ENCODE data around the gene HOXC9. TPM values are rescaled to one million over a fixed set of nuclear protein-coding genes. Genes with fewer than 3 reads are reported as not detected.

Gene HOXC9
- total and polyA plus RNA-seq, 2 of the 4 experiments (the other 2 are of a cell fraction): 0.26 TPM; not detected in 1

DNA sequence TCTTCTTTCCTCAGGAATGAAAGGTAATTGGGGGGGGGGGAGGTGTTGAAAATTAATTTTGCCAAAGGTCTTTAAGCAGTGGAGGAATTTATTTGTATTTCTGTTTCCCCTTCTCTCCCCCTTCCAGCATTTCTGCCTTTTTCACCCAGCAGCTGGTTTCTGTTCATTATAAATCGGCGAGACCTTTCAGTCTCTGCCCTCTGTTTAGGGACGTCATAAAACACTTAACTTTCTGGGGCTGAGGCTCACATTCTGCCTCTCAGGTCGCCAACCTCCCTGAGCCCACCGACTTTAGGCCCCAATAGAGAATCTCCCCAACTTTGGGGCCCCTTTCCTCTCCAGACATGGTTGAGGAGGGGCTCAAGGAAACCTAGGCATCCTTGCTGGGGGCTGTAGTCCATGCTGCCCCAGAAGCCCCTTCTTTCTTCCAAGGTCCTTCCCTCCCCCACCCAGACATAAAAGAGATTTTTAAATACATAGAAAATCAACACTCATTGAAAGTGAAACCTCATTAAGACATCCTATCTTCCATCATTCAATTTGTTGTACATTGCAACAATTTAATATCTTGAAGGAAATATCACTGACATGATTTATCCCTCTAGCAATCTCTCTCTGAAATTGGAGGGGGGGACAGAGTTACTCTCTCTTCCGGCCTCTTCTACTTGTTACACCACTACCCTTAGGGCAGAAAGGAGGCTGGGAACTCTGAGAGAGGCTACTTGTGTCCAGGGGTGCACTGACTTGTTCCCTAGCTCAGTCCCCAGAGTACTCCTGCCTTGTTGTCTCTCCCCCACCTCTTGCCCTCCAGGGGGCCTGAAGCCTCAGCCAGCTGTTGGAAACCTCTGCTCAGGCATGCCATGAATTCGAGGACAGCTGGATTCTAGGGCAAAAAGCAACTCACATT, 25.8 kb downstream of the HOXC9 start (continued):
- TF ChIP-seq MAFK (IDR thresholded peaks at IDR 0.05; ENCODE audit: low read depth, low read length): no peak

DNA sequence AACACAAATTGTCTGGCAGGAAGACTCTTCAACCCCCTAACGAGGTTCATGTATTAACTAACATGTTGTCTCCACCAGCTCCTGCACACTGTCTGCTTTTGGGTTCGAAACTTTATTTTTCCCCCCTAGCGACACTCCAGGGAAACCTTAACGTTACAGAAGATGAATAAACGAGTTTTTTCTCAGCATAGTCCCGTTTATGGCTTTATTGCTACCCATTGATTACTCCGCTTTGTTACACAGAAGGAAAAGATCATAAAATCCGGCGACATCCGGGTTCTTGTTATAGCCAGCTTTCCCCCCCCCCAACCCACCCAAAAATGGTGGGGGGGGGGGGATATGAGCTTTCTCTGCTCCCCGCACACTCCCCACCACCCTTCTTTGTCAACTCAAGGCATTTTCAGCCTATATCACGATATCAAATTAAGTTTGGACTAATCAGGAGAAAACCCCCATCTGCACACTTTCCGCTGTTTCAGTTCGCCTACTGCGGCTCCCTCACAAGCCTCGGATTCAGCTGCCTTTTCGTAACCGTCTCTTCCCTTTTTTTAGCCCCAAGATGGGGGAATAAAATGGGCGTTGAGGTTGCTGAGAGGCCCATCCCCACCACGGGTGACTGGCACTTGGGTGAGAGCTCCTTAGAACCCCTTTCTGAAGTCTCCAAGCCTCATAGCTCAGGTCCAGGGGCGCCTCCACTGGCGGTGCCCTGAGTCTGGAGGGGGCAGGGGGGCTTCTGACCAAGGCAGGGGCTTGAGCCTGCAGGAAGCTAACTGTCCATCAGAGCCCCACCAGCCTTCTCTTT, 26.9 kb downstream of the HOXC9 start:
- Histone ChIP-seq H4K91ac (ENCODE audit: insufficient read depth, low read depth, low read length) (no peak overlapping the region), H2BK5ac (ENCODE audit: low read depth, low read length, poor library complexity, severe bottlenecking) (no peak overlapping the region), H3K4ac (ENCODE audit: low read depth, low read length) (no peak overlapping the region), H3K14ac (replicated peaks; ENCODE audit: low read depth, low read length) (no peak overlapping the region), H4K20me1 (ENCODE audit: insufficient read depth, low read length) (no peaks in the 10 kb centered on the region), H3K4me1 (ENCODE audit: control insufficient read depth, insufficient read depth, low read length) (no peaks in the 10 kb centered on the region), H3K79me1 (ENCODE audit: low read depth in 1 of 2, low read length in 2 of 2) (no peaks in the 10 kb centered on the region), H4K5ac (ENCODE audit: low read depth, low read length) (no peak overlapping the region), H3K9me1 (ENCODE audit: insufficient read depth, low read length) (no peaks in the 10 kb centered on the region), H2BK15ac (ENCODE audit: low read depth, low read length) (no peak overlapping the region), H4K8ac (ENCODE audit: low read depth in 2 of 2, low read length in 2 of 2) (no peak overlapping the region), H3K9me3 (ENCODE audit: control insufficient read depth, insufficient read depth, low read length) (no peaks in the 10 kb centered on the region), H3K4me3 (ENCODE audit: insufficient read depth, low read depth, low read length) (no peak overlapping the region), H3K23ac (ENCODE audit: low read depth, low read length) (no peak overlapping the region), H2AK9ac (replicated peaks; ENCODE audit: low read depth, low read length, poor library complexity) (no peak overlapping the region), H2AFZ (replicated peaks; ENCODE audit: low read length, poor library complexity) (peak overlapping the region; percentile 38), H3K18ac (ENCODE audit: low read depth, low read length) (no peak overlapping the region), H3K9ac (ENCODE audit: low read depth, low read length) (no peak overlapping the region), H3K4me2 (ENCODE audit: low read depth, low read length) (no peak overlapping the region), H2BK20ac (ENCODE audit: low read depth, low read length) (no peak overlapping the region), H3K27ac (ENCODE audit: insufficient read depth, low read length) (no peak overlapping the region), H2BK120ac (ENCODE audit: low read depth, low read length) (no peak overlapping the region), H2AK5ac (ENCODE audit: low read depth, low read length) (no peak overlapping the region), H3K36me3 (ENCODE audit: control insufficient read depth, insufficient read depth, low read length) (no peaks in the 10 kb centered on the region), H3K27me3 (ENCODE audit: control insufficient read depth, insufficient read depth, low read length) (peaks cover 82% of the 10 kb centered on the region), H3K56ac (ENCODE audit: extremely low read depth, insufficient read depth, low read length) (no peak overlapping the region)
- dilution Hi-C loops (cut with HindIII; ENCODE audit: low sequenced_read_pairs, unreplicated experiment) (no loop called here), intact Hi-C loops (cut with micrococcal nuclease) (no loop called here), in situ Hi-C loops (cut with MboI; ENCODE audit: low sequenced_read_pairs) (no loop called here)
- no peak for DNase-seq
- POLR2A ChIA-PET (ENCODE audit: unreplicated experiment): no interaction called here
- BruUV-seq (replicated peaks): no TSS peak
- WGBS, 2 experiments (ENCODE audit: extremely low coverage in 2 of 2, insufficient read length in 1 of 2): no CpG with 5 or more reads among the region's 22 CpGs
- CTCF ChIA-PET: interaction anchor here (2.4 kb wide), 1 partner anchor 180 kb away, joined by 7 read pairs; no protein-coding TSS in a partner anchor
- ATAC-seq (ENCODE audit: low read depth): no peak
- TF ChIP-seq CHD1 (IDR thresholded peaks at IDR 0.05; ENCODE audit: low read depth, low read length) (no peak), RCOR1 (IDR thresholded peaks at IDR 0.05; ENCODE audit: insufficient replicate concordance, low read length) (no peak), FOS (IDR thresholded peaks at IDR 0.05; ENCODE audit: low read depth, low read length) (no peak), MAFK (IDR thresholded peaks at IDR 0.05; ENCODE audit: low read depth, low read length) (no peak), CEBPB (IDR thresholded peaks at IDR 0.05; ENCODE audit: low read depth, low read length) (no peak), NFE2L2 (IDR thresholded peaks at IDR 0.05; ENCODE audit: low read depth, low read length) (no peak), SMC3 (IDR thresholded peaks at IDR 0.05; ENCODE audit: low read depth, low read length) (no peak), POLR2A (IDR thresholded peaks at IDR 0.05; ENCODE audit: low read depth, low read length) (no peak), MXI1 (IDR thresholded peaks at IDR 0.05; ENCODE audit: borderline replicate concordance, low read depth, low read length) (no peak), CTCF (conservative IDR thresholded peaks at IDR 0.05; ENCODE audit: low read depth, low read length) (no peak), BHLHE40 (IDR thresholded peaks at IDR 0.05; ENCODE audit: low read depth, low read length) (no peak), MAZ (IDR thresholded peaks at IDR 0.05; ENCODE audit: borderline replicate concordance, low read depth, low read length) (no peak)
- TF ChIP-seq, protein P1, sequence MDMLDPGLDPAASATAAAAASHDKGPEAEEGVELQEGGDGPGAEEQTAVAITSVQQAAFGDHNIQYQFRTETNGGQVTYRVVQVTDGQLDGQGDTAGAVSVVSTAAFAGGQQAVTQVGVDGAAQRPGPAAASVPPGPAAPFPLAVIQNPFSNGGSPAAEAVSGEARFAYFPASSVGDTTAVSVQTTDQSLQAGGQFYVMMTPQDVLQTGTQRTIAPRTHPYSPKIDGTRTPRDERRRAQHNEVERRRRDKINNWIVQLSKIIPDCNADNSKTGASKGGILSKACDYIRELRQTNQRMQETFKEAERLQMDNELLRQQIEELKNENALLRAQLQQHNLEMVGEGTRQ (IDR thresholded peaks at IDR 0.05; ENCODE audit: low read depth, low read length): no peak
